Transverse colon (tissue), 3 donors: ENCODE data around the gene TP53BP1.
"Not testable (repeated sequence)": the region's sequence is repeated elsewhere in the genome, so short reads cannot be mapped to it uniquely, and the experiment has no call there.

Experiments
- CTCF ChIP-seq, 5 experiments: fragments of 200-600 bp in 3 of 5; fragments of 450-650 bp in 2 of 5; sonication (generic) in 3 of 5; IDR thresholded peaks; 1 replicate in 2 of 5; 2 replicates in 3 of 5; pipeline ENCODE4 v1.5.1; 2016 to 2017; ENCODE audit warnings: antibody characterized with exemption in 5 of 5, inconsistent platforms in 3 of 5, mild to moderate bottlenecking in 2 of 5, moderate library complexity in 1 of 5
- POLR2A ChIP-seq: fragments of 450-650 bp; IDR thresholded peaks from one replicate; pipeline ENCODE4 v1.6.1; 2016; ENCODE audit warnings: antibody characterized with exemption, mild to moderate bottlenecking, moderate library complexity

GRCh38 chr15:43532826-43533225 is 39.9 kb upstream of the TP53BP1 start:
- not testable (repeated sequence) for TF ChIP-seq CTCF (IDR thresholded peaks at IDR 0.05); POLR2A
